Middle frontal gyrus (tissue), 1 donor: Measurements from ENCODE around the gene INPP4B.

Experiments
- DNase-seq: peaks from one replicate; pipeline ENCODE4 v3.0.0-alpha.2; 2015; ENCODE audit warnings: low spot score; ENCODE audit errors: extremely low spot score

Gene INPP4B

DNA sequence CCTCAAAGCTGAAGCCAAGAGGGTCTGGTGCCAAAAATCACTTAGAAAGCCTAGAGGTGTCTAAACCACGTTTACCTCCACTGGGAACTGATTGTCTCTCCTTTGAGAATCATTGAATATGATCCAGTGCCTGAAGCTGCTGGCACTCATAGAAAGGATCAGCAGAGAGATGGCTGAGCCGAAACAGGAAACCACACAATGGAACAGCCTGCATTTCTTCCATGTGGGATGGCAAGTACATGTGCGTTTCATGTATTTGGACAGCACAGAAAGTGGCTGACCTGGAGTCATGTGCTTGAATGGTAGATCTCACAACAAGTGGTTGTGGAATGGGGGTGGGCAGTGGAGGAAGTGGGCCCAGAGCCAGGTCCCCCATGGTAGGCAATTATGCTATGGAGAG, 533.7 kb downstream of the INPP4B start:
- no peak for DNase-seq

DNA sequence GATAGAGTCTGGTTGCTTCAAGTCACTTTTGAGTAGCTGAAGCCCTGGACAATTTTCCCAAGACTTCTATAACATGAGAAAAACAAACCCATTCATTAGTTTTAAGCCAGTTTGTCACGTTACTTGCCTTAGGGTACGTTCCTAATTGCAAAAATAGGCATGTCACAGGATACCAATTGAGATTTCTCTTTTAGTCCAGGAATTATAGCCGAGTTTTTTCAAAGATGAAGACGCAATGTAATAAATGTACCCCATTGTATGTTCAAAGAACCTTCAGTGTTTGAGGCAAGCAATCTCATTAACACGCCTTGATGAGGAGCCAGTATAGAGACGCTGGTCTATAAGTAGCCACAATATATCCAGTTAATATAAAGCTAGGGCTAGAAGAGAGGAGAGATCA, 534.2 kb downstream of the INPP4B start:
- no peak for DNase-seq

DNA sequence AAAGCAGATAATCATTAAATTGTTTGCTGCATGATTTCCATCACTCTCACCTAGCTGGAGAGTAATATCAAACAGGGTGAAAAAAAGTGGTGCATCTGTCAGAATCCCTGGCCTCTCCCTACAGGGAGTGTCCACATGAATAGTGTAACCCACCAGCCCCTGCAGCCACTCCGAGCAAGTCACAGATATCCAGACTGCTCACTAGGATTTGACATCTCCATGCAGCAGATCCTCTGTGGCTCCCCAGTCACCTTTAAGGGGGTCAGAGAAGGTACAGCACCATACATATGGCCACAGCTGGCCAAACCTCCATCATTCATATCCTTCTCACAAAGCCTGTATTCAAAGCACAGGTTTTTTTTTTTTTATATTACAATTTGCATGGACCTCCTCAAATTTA, 536.3 kb downstream of the INPP4B start:
- DNase-seq = no peak

DNA sequence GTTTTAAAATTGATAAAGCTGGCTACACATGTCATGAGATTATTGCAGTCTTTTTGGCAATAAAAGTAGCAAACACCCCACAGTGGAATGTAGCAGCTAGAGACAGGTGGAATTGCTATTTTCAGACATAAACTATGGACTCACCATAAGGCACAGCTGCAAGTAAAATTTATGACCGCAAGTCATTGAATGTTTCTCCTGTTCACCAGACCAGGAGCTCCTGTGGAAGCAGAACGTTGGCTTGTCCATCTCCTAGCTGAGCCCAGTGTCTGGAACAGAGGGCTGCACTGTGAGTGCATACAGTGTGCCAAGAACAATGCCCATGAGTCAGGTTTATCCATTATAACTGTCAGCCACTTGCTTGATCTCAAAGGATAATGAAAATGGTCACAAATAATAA, 538.2 kb downstream of the INPP4B start:
- no peak for DNase-seq

DNA sequence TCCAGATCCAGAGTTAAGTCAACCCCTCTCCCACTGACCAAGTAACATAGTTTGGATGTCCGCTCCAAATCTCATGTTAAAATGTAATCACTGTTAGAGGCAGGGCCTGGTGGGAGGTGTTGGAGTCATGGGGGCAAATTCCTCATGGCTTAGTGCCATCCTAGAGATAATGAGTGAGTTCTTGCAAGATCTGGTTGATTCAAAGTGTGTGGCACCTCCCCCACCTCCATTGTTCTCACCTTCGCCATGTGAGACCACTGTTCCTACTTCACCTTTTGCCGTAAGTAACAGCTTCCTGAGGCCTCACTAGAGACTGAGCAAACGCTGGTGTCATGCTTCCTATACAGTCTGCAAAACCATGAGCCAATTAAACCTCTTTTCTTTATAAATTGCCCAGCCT, 548.8 kb downstream of the INPP4B start:
- DNase-seq = no peak

DNA sequence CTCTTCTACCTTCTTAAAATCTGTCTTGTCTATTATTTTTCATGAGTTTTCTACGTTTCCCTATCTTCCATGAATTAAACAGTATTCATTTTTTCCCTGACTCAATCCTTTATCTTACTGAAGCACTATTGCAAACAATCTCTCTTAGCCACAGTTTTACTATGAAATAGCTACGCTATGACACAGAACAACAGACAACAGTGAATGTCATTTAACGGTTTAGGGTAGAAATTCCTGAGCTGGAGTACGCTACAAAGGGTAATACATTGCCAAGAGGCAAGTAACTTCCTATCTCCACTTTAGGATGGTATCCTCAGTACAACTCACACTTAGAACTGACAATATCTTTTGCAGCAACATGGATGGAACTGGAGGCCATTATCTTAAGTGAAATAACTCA, 552.6 kb downstream of the INPP4B start:
- DNase-seq = no peak

DNA sequence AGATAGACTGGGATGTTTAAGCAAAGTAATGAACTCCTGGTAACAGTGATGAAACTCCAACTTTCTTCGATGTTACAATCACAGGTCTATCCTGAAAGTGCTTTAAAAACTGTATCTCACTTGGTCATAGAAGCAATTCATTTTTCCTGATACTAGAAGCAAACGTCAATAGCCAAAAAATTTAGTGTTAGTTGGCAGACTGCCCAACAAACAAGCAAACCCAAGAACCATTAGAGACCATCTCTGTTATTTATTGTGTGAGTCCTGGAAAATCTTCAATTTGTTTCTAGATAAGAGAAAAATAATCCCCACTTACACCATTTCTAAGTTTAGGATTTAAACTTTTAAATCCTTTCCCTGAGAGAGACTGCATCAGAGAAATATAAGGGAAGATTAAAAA, 553.9 kb downstream of the INPP4B start:
- DNase-seq = no peak

DNA sequence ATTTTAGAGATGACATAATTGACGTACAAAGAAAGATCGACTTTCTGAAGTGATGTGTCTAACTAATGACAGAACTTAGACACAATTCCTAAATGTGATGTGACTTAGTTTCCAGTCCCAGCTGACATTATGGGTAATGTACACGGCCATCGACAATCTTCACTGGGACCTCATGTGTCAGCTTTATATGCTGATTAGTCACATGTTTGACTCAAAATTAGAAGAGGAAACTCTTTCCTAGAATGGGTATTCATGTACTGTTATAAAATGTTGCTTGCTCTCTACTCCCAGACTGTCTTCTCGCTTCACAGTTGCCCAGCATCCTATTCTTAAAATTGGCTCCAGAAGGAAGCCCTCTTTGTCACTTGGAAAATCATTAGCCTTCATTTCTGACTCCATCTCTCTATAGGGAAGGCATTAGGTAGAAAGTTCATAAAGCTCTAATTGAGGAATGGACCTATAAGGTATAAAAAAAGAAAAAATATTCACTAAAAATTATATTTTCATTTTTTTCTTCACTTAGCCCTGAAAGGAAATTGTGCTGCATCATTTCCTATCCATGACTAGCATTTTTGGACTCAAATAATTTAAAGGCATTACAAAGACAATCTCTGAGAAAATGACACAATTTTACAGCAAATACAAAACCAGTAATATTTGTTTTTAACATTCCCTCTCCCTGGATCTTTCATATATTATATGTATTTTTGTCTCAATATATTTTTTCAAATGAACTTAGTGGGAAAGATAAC, 554.6 kb downstream of the INPP4B start:
- DNase-seq = no peak

DNA sequence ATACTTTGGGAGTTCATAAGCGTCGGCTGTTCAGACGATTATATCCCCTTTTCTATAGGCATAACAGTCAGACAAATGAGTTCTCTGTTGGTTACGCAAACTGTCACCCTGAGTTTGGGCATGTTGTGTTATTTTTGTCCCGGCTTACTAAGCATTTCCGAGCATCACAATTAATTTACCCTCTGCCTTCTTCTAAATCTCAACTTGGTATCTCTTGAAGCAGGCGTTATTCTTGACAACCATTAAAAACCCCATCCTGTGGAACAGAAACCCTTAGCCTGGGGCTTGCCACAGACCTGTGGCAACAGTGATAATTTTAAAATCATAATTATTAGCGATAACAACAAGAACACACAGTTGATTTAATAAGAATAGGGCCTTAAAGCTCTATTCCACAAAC, 558.7 kb downstream of the INPP4B start:
- DNase-seq = no peak

DNA sequence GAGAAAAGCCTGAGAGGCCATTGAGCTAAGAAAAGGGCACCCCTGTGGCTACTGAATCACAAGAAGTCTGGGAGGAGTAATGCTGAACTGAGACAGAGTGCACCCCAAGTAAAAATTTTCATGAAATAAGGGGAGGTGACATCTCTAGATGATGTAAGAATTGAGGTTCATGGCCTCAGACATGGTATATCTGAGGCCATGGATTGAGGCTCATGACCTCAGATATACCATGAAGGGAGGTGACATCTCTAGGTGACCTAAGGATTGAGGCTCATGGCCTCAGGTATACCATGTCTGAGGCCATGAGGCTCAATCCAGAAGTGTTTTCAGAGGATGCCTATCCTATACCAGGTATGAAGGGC, 560.9 kb downstream of the INPP4B start:
- DNase-seq = no peak

DNA sequence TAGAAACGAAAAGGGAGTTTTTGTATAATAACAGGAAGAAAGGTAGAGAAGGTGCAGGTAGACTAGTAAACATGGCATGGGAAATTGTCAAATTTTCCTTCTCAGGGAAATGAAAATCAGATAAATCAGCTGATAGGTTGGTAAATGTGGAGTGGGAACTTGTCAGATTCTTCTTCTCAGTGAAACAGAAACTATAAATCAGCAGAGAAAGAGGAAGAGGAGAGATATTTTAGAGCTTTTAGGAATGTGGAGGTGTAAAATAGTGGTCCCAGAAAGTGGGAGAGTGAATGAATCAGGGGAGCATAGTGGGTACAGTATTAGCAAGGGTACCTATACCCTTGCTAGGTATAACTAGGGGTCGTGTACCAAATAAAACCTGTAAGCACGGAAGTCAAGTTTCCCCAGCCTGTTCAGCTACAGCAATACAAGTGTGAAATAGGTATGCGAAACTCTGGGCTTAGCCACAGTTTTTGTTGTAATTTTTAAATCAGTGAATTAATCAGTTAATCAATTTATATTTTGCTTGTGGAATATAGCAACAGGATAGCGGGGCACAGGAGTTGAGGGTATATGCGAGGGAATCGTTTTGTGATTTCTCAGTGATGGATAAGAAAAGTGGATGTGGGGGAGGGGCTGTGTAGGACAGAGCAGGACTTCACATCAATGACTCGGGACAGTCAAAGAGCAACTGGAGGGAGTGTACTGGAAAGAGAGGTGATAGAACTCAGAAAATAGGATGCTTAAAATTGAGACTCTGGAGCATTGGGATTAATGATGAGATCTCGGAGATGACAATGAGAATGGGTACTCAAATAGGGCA, 561.5 kb downstream of the INPP4B start:
- DNase-seq = no peak

DNA sequence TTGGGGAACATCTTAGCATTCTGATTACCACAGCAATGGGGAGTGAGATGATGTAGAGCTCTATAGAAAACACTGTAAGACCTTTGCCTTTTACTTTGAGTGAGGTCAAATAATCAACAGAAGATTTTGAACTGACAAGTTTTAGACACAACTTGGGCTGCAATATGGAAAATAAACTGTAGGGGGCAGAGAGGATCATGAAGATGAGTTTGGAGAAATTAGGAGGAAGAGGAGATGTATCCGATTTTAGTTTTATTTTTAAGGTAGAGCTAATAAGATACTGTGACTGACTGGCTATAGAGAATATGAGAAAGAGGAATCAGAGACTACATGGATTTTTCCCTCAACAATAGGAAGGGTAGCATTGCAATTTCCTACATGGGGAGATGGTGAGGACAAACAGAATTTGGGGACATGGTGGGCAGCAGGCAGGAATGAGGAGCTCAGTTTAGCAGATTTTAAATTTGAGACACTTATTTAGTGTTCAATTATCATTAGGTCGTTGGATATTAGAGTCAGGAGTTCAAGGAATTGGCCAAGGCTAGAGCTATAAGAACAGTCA, 563.1 kb downstream of the INPP4B start:
- no peak for DNase-seq

DNA sequence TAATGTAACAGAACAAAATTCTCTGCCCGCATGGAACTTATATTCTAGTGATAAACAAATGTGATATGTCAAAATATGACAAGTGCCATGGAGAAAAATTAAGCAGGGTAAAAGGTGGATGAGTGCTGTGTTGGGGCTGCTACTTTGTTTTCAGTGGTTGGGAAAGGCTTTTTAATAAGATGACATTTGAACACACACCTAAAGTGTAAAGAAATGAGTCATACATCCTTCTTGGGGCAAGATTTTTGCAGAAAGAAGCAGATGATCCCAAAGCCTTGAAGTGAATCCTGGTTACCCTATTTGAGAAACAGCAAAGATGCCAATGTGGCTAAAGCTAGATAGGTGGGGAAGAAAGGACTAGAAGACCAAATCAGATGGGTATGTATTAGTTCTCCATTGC, 564.1 kb downstream of the INPP4B start:
- no peak for DNase-seq

DNA sequence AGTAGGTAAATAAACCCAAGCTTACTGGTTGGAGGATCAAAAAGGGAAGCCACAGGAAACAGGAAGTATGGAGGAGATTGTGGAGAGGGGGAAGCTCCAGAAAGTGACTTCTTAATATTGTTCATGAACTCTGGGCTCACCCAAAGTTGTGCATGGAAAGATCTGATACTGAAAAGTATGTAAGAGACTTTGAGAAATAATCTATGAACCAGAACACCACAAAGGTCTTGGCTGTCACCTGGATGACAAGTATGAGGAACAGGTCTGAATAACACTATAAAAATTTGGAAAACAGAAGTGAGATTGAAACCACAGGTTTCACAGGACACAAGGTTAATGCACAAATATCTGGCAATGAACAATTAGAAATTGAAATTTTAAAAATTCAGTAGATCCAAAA, 567.4 kb downstream of the INPP4B start:
- no peak for DNase-seq

DNA sequence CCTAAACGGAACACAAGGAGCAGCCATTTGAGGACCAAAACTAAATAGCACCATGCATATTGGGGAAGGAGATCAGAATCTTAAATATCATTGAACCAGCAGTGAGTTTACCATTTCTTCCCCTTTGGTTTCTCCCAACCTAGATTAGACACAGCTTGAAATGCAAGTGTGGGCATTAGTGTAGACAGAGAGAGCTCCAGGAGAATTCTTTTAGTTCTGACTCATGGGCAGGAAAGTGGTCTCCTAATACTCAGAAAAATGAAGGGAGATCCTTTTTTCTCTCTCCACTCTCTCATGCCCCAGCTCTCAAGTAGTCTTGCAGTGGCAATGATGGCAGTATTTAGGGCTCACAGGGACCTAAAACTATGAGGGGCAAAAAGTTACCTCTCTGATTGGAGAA, 567.9 kb downstream of the INPP4B start:
- no peak for DNase-seq

DNA sequence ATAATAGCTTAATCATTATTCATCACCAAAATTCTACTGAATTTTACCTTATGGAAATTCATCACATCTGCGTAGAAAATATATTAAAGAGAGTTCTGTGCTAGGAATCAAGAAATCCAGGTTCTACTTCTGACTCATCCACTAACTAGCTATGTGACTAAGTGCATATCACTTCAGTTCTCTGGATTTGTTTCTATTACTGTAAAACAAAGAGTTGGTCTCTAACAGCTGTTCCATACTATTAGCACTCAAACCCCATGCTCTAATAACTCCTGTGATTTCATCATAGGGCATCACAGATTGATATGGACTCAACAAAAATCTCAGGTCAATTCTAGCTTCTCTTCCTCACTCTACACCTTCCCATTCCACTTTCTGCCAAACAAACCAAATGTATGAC, 572.0 kb downstream of the INPP4B start:
- DNase-seq = no peak

DNA sequence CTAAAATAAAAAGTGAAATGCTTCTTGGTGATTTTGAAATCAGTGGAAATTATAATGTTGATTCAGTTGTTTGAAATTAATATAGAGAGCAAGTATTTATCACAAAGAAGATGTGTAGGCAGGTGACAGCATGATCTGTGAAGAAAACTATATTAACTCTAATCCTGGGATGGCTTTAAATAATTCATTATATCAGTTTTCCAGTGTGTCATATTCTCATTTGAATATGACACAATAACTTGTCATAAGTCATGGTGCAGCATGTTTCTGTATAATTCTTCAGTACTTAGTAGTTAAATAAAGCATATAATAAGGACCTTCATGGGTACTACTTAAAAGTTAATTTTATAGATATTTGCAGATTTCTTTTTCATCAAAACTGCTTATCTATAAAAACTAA, 573.6 kb downstream of the INPP4B start:
- no peak for DNase-seq

DNA sequence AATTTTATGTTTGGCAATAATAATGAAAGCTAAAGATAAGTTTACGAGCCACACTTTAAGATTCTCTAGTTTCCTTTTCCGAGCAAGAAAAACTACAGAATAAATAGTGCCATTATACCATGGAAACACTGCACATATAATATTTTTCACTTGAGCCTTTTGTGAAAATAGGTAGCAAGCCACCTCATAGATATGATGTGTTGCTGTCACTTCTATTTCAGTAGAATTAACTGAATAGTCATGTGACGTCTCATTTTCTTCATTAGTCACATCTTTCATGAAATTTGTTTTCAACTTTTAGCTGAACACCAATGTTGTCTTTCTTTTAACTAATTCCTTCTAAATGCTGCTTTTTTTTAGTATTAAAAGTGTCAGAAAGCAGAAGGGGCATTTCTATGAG, 574.3 kb downstream of the INPP4B start:
- DNase-seq = no peak

DNA sequence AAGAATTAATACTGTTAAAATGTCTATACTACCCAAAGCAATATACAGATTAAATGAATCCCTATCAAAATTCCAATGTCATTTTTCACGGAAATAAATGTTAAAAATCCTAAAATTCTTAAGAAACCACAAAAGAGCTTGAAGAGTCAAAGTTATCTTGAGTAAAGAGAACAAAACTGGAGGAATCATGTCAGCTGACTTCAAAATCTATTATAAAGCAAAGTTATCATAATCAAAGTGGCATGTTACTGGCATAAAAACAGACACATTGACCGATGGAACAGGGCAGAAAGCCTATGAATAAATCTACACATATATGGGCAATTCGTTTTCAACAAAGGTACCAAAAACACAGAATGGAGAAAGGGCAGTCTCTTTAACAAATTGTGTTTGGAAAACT, 579.0 kb downstream of the INPP4B start:
- no peak for DNase-seq

DNA sequence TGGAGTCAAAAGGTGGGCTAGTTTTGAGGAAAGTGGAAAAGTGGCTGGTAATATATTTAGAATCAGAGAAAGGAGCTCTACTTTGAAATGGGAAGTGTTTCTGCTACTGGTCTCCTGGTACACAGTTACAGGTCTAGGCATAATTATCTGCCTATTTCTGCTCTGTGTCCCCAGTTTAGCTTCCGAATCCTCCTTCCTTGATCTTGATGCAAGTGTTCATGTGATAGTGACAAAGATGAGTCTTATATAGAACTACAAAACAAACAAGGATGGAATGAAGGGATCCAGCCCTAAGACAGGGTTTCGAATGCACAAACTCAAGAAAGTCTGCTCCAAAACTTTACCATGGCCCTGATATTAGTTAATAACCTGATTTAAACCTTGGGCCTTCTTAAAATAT, 580.2 kb downstream of the INPP4B start:
- no peak for DNase-seq

DNA sequence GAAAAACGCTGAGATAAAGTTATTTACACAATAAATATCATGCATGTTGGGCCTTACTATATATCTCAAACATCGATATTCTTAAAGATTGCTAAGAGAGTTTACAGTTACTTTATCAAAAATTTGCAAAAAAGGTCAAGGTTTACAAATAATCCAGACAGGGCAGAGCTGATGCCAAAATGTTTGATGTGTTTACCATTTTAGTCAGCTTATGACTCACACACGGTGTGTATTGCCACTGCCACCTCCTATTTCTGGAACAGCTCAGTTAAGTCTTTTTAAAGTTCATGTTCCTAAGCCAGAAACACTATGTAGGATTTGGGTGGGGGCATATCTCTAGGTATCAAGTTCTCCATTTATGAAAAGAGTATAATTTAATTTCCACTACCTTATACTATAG, 580.6 kb downstream of the INPP4B start:
- no peak for DNase-seq

DNA sequence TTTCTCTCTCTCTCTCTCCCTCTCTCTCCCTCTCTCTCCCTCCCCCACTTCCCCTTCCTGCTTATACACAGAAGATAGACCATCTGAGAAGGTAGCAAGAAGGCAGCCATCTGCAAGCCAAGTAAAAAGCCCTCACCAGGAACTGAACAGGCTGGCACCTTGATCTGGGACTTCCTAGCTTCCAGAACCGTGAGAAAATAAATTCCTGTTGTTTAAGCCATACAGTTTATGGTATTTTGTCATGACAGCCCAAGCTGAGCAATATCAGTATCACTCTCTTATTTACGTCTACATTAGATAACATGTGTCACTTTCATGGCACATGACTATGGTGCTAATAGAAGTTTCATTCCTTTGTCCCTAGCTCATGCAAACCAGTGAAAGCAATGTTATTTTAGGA, 581.1 kb downstream of the INPP4B start:
- no peak for DNase-seq

DNA sequence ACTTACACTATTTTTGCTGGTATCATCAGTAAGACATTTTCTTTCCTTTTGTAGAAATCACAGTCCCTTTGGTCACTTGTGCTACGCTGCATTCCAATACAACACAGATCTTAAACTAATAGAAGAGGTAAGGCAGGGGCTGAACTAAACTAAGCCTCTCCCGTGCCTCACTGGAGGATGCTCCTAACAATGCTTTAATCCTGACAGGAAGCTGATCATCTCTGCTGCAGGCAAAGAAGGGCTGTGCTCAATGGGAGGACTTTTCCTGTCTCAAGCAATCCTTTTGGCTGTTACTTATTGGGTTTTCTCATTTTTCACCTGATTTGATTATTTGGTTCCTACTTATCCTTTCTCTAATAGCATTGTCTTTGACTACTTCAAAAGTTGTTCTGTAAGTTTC, 583.1 kb downstream of the INPP4B start:
- no peak for DNase-seq
